IPS-18c (cell line): Measurements from ENCODE around the gene GRK1.

Source experiments
- H3K4me3 ChIP-seq: 2 replicates; pipeline ENCODE4 v1.7.0; 2013; ENCODE audit warnings: low read depth, mild to moderate bottlenecking, low read length, moderate library complexity; ENCODE audit not compliant: insufficient read depth
- H3K9me3 ChIP-seq: one replicate; pipeline ENCODE4 v1.6.1; 2013; ENCODE audit warnings: mild to moderate bottlenecking, low read length, moderate library complexity; ENCODE audit not compliant: control insufficient read depth, insufficient read depth

Gene GRK1

GRCh38 chr13:113785051-113786010 lies 118.3 kb downstream of the GRK1 start:
- Histone ChIP-seq H3K9me3 (no peaks in the 10 kb centered on the region), H3K4me3 (no peak overlapping the region)

- Histone ChIP-seq H3K4me3 (no peak overlapping the region), H3K9me3 (no peaks in the 10 kb centered on the region)
Measured at GRCh38 chr13:113786262-113786841, 119.3 kb downstream of the GRK1 start.
